Loucy (cell line): ENCODE results near the gene GLYR1.

Experiments used
- H2AFZ ChIP-seq: fragments of 200-600 bp; sonication (generic); 2 replicates; pipeline ENCODE4 v1.6.0; 2016; ENCODE audit warnings: antibody characterized with exemption, mild to moderate bottlenecking, low read length, moderate library complexity
- H3F3A ChIP-seq: fragments of 200-600 bp; 2 replicates; pipeline ENCODE4 v1.6.0; 2016; ENCODE audit warnings: antibody characterized with exemption, low read depth, mild to moderate bottlenecking
- H3K27me3 ChIP-seq: fragments of 200-600 bp; sonication (generic); 2 replicates; pipeline ENCODE4 v1.6.1; 2014; ENCODE audit warnings: low read length, mild to moderate bottlenecking; ENCODE audit not compliant: insufficient read depth, poor library complexity, severe bottlenecking
- H3K36me3 ChIP-seq: fragments of 200-600 bp; sonication (generic); 2 replicates; pipeline ENCODE4 v1.6.1; 2016; ENCODE audit warnings: low read length; ENCODE audit not compliant: insufficient read depth
- H3K4me1 ChIP-seq: fragments of 200-600 bp; sonication (generic); 2 replicates; pipeline ENCODE4 v1.5.1; 2014; ENCODE audit warnings: low read length, mild to moderate bottlenecking; ENCODE audit not compliant: insufficient read depth, poor library complexity, severe bottlenecking
- H3K4me2 ChIP-seq: fragments of 200-600 bp; sonication (generic); 2 replicates; pipeline ENCODE4 v1.6.0; 2014; ENCODE audit warnings: antibody characterized with exemption, low read length, low read depth, mild to moderate bottlenecking; ENCODE audit not compliant: poor library complexity, severe bottlenecking
- H3K4me3 ChIP-seq: fragments of 200-600 bp; sonication (generic); 2 replicates; pipeline ENCODE4 v1.5.1; 2014; ENCODE audit warnings: low read length, mild to moderate bottlenecking, mixed read lengths; ENCODE audit not compliant: poor library complexity, severe bottlenecking
- H3K79me2 ChIP-seq: fragments of 200-600 bp; sonication (generic); 2 replicates; pipeline ENCODE4 v1.6.1; 2014; ENCODE audit warnings: low read length; ENCODE audit not compliant: insufficient read depth
- H3K9ac ChIP-seq: fragments of 200-600 bp; sonication (generic); 2 replicates; pipeline ENCODE4 v1.6.0; 2014; ENCODE audit warnings: mild to moderate bottlenecking, low read depth, low read length, moderate library complexity; ENCODE audit not compliant: poor library complexity, severe bottlenecking
- H3K9me2 ChIP-seq: fragments of 200-600 bp; sonication (generic); replicated peaks from 2 replicates; pipeline ENCODE4 v1.6.1; 2016; ENCODE audit warnings: low read depth, low read length, mixed read lengths
- H3K9me3 ChIP-seq: fragments of 200-600 bp; sonication (generic); 2 replicates; pipeline ENCODE4 v1.6.1; 2014; ENCODE audit warnings: mild to moderate bottlenecking, antibody characterized with exemption, low read length, low read depth; ENCODE audit not compliant: insufficient read depth
- H4K20me1 ChIP-seq: fragments of 200-600 bp; sonication (generic); 2 replicates; pipeline ENCODE4 v1.6.0; 2014; ENCODE audit warnings: antibody characterized with exemption, low read length, mild to moderate bottlenecking; ENCODE audit not compliant: insufficient read depth, poor library complexity, severe bottlenecking
- CTCF ChIP-seq: fragments of 200-600 bp; sonication (generic); conservative IDR thresholded peaks from 2 replicates; pipeline ENCODE4 v1.5.1; 2014; ENCODE audit warnings: mild to moderate bottlenecking, antibody characterized with exemption, low read length
- EZH2phosphoT487 ChIP-seq: fragments of 200-600 bp; IDR thresholded peaks from 2 replicates; pipeline ENCODE4 v1.6.1; 2018; ENCODE audit warnings: antibody characterized with exemption, mild to moderate bottlenecking, moderate library complexity, borderline replicate concordance

Gene GLYR1

GRCh38 chr16:4796982-4797804 is 49.9 kb downstream of the GLYR1 start:
- H3K4me1 ChIP-seq, result no peaks in the 10 kb centered on the region
- no peaks in the 10 kb centered on the region for H3K79me2 ChIP-seq
- no peaks in the 10 kb centered on the region for H3K9me3 ChIP-seq
- H4K20me1 ChIP-seq, result no peaks in the 10 kb centered on the region
- no peak overlapping the region for H2AFZ ChIP-seq
- H3K9ac ChIP-seq, result no peak overlapping the region
- H3F3A ChIP-seq, result no peaks in the 10 kb centered on the region
- no peaks in the 10 kb centered on the region for H3K9me2 ChIP-seq
- TF ChIP-seq CTCF (no peak), EZH2phosphoT487 (no peak)
- H3K36me3 ChIP-seq, result no peaks in the 10 kb centered on the region
- H3K4me3 ChIP-seq, result no peak overlapping the region
- no peak overlapping the region for H3K4me2 ChIP-seq
- H3K27me3 ChIP-seq, result no peaks in the 10 kb centered on the region

- no peak overlapping the region for H2AFZ ChIP-seq
- H4K20me1 ChIP-seq, result no peaks in the 10 kb centered on the region
- H3K4me3 ChIP-seq, result no peak overlapping the region
- H3K27me3 ChIP-seq, result no peaks in the 10 kb centered on the region
- H3K4me1 ChIP-seq, result no peaks in the 10 kb centered on the region
- H3K79me2 ChIP-seq, result no peaks in the 10 kb centered on the region
- H3K36me3 ChIP-seq, result no peaks in the 10 kb centered on the region
- TF ChIP-seq CTCF, result no peak
- TF ChIP-seq EZH2phosphoT487, result no peak
- no peak overlapping the region for H3K4me2 ChIP-seq
- H3K9me3 ChIP-seq, result no peaks in the 10 kb centered on the region
- no peaks in the 10 kb centered on the region for H3K9me2 ChIP-seq
- no peaks in the 10 kb centered on the region for H3F3A ChIP-seq
- no peak overlapping the region for H3K9ac ChIP-seq
These were observed 51.1 kb downstream of the GLYR1 start for GRCh38 chr16:4795828-4796572.

GRCh38 chr16:4795181-4795827 is 51.8 kb downstream of the GLYR1 start, which contains the start of gene SMIM22:
TSS of gene SMIM22 (plus strand) at chr16:4795369. CDS start at chr16:4795735, 366 bp downstream.
- H3K9ac ChIP-seq, result no peak within 1 kb of the TSS
- H2AFZ ChIP-seq, result no peak within 1 kb of the TSS
- no peaks in the 10 kb centered on the region for H4K20me1 ChIP-seq
- H3F3A ChIP-seq, result no peaks in the 10 kb centered on the region
- no peak within 1 kb of the TSS for H3K4me3 ChIP-seq
- H3K4me1 ChIP-seq, result no peaks in the 10 kb centered on the region
- no peak within 1 kb of the TSS for H3K4me2 ChIP-seq
- H3K9me3 ChIP-seq, result no peaks in the 10 kb centered on the region
- H3K79me2 ChIP-seq, result no peaks in the 10 kb centered on the region
- TF ChIP-seq EZH2phosphoT487 (no peak), CTCF (no peak)
- no peaks in the 10 kb centered on the region for H3K9me2 ChIP-seq
- no peaks in the 10 kb centered on the region for H3K27me3 ChIP-seq
- no peaks in the 10 kb centered on the region for H3K36me3 ChIP-seq
